Measurements from ENCODE around the gene DAZAP1. TPM values are rescaled to one million over a fixed set of nuclear protein-coding genes. Genes with fewer than 3 reads are reported as not detected.

DAZAP1 gene
- total and polyA plus RNA-seq, 2 of the 4 experiments (the other 2 are of a cell fraction), result 22.0 to 62.8 TPM

DNA sequence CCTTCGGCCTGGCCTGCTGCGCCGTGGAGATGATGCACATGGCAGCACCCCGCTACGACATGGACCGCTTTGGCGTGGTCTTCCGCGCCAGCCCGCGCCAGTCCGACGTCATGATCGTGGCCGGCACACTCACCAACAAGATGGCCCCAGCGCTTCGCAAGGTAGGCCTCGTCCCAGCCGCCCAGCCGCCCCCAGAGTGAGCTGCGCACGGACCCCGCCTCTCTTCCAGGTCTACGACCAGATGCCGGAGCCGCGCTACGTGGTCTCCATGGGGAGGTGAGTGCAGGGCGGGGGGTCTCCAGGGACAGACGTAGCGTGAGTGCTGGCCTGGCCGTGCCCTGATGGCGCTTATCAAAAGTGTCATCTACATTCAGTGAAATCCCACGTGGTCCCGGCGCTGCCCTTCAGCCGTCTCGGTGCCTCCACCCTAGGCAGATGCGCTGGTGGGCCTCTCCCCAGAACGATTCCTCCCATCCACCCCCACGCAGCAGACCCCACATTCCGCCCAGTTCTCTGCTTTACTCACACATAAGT lies 16.4 kb upstream of the DAZAP1 start:
- dilution Hi-C loops (cut with HindIII; ENCODE audit: low sequenced_read_pairs, unreplicated experiment) (no loop called here), in situ Hi-C loops (cut with MboI; ENCODE audit: low sequenced_read_pairs) (no loop called here)
- DNase-seq, result no peak

More for the DNA sequence above, 16.4 kb upstream of the DAZAP1 start:
- no peak overlapping the region for H2AFZ ChIP-seq (replicated peaks; ENCODE audit: low read length, poor library complexity)
- no TSS peak for BruUV-seq (replicated peaks)
- no peak overlapping the region for H2AK5ac ChIP-seq (ENCODE audit: low read depth, low read length)
- no peak overlapping the region for H2BK15ac ChIP-seq (ENCODE audit: low read depth, low read length)
- ChIA-PET CTCF (no interaction called here), POLR2A (ENCODE audit: unreplicated experiment) (no interaction called here)
- H3K79me1 ChIP-seq (ENCODE audit: low read depth in 1 of 2, low read length in 2 of 2), result peaks cover 0 to 28% of the 10 kb centered on the region in 2 experiments; a peak in 2 of 4 replicates
- no peak overlapping the region for H3K9ac ChIP-seq (ENCODE audit: low read depth, low read length)
- H3K14ac ChIP-seq (replicated peaks; ENCODE audit: low read depth, low read length), result no peak overlapping the region
- intact Hi-C loops (cut with micrococcal nuclease), result no loop called here
- no peak overlapping the region for H4K5ac ChIP-seq (ENCODE audit: low read depth, low read length)
- TF ChIP-seq SMC3 (IDR thresholded peaks at IDR 0.05; ENCODE audit: low read depth, low read length) (no peak), ELK1 (IDR thresholded peaks at IDR 0.05; ENCODE audit: borderline replicate concordance, low read depth, low read length) (no peak), MAZ (IDR thresholded peaks at IDR 0.05; ENCODE audit: borderline replicate concordance, low read depth, low read length) (no peak), MAFK (IDR thresholded peaks at IDR 0.05; ENCODE audit: low read depth, low read length) (no peak), CHD1 (IDR thresholded peaks at IDR 0.05; ENCODE audit: low read depth, low read length) (no peak), RCOR1 (IDR thresholded peaks at IDR 0.05; ENCODE audit: insufficient replicate concordance, low read length) (no peak), CTCF (conservative IDR thresholded peaks at IDR 0.05; ENCODE audit: low read depth, low read length) (no peak), USF2 (IDR thresholded peaks at IDR 0.05; ENCODE audit: low read depth, low read length) (no peak), BHLHE40 (IDR thresholded peaks at IDR 0.05; ENCODE audit: low read depth, low read length) (no peak), NFE2L2 (IDR thresholded peaks at IDR 0.05; ENCODE audit: low read depth, low read length) (no peak), RFX5 (IDR thresholded peaks at IDR 0.05; ENCODE audit: low read depth, low read length) (no peak)
- H4K20me1 ChIP-seq (ENCODE audit: insufficient read depth, low read length), result no peaks in the 10 kb centered on the region; the same call in 1 of the 2 replicates
- no peak overlapping the region for H2BK120ac ChIP-seq (ENCODE audit: low read depth, low read length)
- H3K4me3 ChIP-seq (ENCODE audit: insufficient read depth, low read depth, low read length), result no peak overlapping the region
- no peak overlapping the region for H2BK5ac ChIP-seq (ENCODE audit: low read depth, low read length, poor library complexity, severe bottlenecking)
- ATAC-seq (ENCODE audit: low read depth), result no peak
- no peak overlapping the region for H3K4ac ChIP-seq (ENCODE audit: low read depth, low read length)
- no peak overlapping the region for H3K4me2 ChIP-seq (ENCODE audit: low read depth, low read length)
- H3K18ac ChIP-seq (ENCODE audit: low read depth, low read length), result no peak overlapping the region
- no peak overlapping the region for H2BK20ac ChIP-seq (ENCODE audit: low read depth, low read length)
- H3K56ac ChIP-seq (ENCODE audit: extremely low read depth, insufficient read depth, low read length), result no peak overlapping the region
- peaks cover 4% of the 10 kb centered on the region; the same call in 1 of the 2 replicates for H3K9me1 ChIP-seq (ENCODE audit: insufficient read depth, low read length)
- no peak overlapping the region for H3K23ac ChIP-seq (ENCODE audit: low read depth, low read length)
- H3K9me3 ChIP-seq (ENCODE audit: control insufficient read depth, insufficient read depth, low read length), result no peaks in the 10 kb centered on the region
- no peak overlapping the region for H4K8ac ChIP-seq (ENCODE audit: low read depth in 2 of 2, low read length in 2 of 2)
- peaks cover 26% of the 10 kb centered on the region for H3K36me3 ChIP-seq (ENCODE audit: control insufficient read depth, insufficient read depth, low read length)
- H4K91ac ChIP-seq (ENCODE audit: insufficient read depth, low read depth, low read length), result no peak overlapping the region
- no peak overlapping the region for H3K27ac ChIP-seq (ENCODE audit: insufficient read depth, low read length)
- H2AK9ac ChIP-seq (replicated peaks; ENCODE audit: low read depth, low read length, poor library complexity), result no peak overlapping the region
- WGBS, 2 experiments (ENCODE audit: extremely low coverage in 2 of 2, insufficient read length in 1 of 2), result 95% methylated on average over 25 of the region's 42 CpGs; no CpG with 5 or more reads in 1 of the 2 experiments
- no peaks in the 10 kb centered on the region for H3K27me3 ChIP-seq (ENCODE audit: control insufficient read depth, insufficient read depth, low read length)
- no peaks in the 10 kb centered on the region for H3K4me1 ChIP-seq (ENCODE audit: control insufficient read depth, insufficient read depth, low read length)
